Measurements from ENCODE around the gene TOMM70.
A peak's percentile ranks its signal among the peaks of the same experiment; 100 is the strongest.
"Not testable (repeated sequence)": the region's sequence is repeated elsewhere in the genome, so short reads cannot be mapped to it uniquely, and the experiment has no call there.

TOMM70 gene

DNA sequence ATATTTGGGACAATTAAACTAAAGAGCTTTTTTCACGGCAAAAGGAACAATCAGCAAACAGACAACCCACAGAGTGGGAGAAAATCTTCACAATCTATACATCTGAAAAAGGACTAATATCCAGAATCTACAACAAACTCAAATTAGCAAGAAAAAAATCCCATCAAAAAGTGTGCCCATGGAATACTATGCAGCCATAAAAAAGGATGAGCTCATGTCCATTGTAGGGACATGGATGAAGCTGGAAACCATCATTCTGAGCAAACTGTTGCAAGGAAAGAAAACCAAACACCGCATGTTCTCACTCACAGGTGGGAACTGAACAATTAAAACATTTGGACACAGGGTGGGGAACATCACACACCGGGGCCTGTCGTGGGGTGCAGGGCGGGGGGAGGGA lies 73.5 kb downstream of the TOMM70 start:
- not testable (repeated sequence) for H3K27ac ChIP-seq (ENCODE audit: low read depth, low read length); H3K4me1 ChIP-seq (ENCODE audit: control insufficient read depth, insufficient read depth, low read length, unreplicated experiment); H3K4me3 ChIP-seq (ENCODE audit: low read depth, low read length); H3K79me2 ChIP-seq (ENCODE audit: control insufficient read depth, insufficient read depth, low read length, unreplicated experiment); H3K27me3 ChIP-seq (ENCODE audit: insufficient read depth, low read length); H2AFZ ChIP-seq (ENCODE audit: low read length, unreplicated experiment)
- peaks cover 20% of the 10 kb centered on the region for H3K36me3 ChIP-seq (ENCODE audit: insufficient read depth, low read length)

GRCh38 chr3:100325827-100326226 lies 75.1 kb downstream of the TOMM70 start:
- no peaks in the 10 kb centered on the region for H3K27me3 ChIP-seq (ENCODE audit: insufficient read depth, low read length)
- no peak overlapping the region for H2AFZ ChIP-seq (ENCODE audit: low read length, unreplicated experiment)
- H3K36me3 ChIP-seq (ENCODE audit: insufficient read depth, low read length), result peaks cover 20% of the 10 kb centered on the region
- no peaks in the 10 kb centered on the region for H3K79me2 ChIP-seq (ENCODE audit: control insufficient read depth, insufficient read depth, low read length, unreplicated experiment)
- no peak overlapping the region for H3K27ac ChIP-seq (ENCODE audit: low read depth, low read length)
- no peaks in the 10 kb centered on the region for H3K4me1 ChIP-seq (ENCODE audit: control insufficient read depth, insufficient read depth, low read length, unreplicated experiment)
- H3K4me3 ChIP-seq (ENCODE audit: low read depth, low read length), result no peak overlapping the region

GRCh38 chr3:100324044-100324443 lies 76.8 kb downstream of the TOMM70 start:
- H2AFZ ChIP-seq (ENCODE audit: low read length, unreplicated experiment), result no peak overlapping the region
- H3K79me2 ChIP-seq (ENCODE audit: control insufficient read depth, insufficient read depth, low read length, unreplicated experiment), result no peaks in the 10 kb centered on the region
- H3K4me1 ChIP-seq (ENCODE audit: control insufficient read depth, insufficient read depth, low read length, unreplicated experiment), result no peaks in the 10 kb centered on the region
- H3K27ac ChIP-seq (ENCODE audit: low read depth, low read length), result no peak overlapping the region
- no peaks in the 10 kb centered on the region for H3K27me3 ChIP-seq (ENCODE audit: insufficient read depth, low read length)
- peaks cover 27% of the 10 kb centered on the region for H3K36me3 ChIP-seq (ENCODE audit: insufficient read depth, low read length)
- H3K4me3 ChIP-seq (ENCODE audit: low read depth, low read length), result no peak overlapping the region

GRCh38 chr3:100319951-100320350 lies 80.9 kb downstream of the TOMM70 start:
- Histone ChIP-seq H3K27ac (ENCODE audit: low read depth, low read length) (no peak overlapping the region), H3K4me1 (ENCODE audit: control insufficient read depth, insufficient read depth, low read length, unreplicated experiment) (peaks cover 11% of the 10 kb centered on the region), H3K79me2 (ENCODE audit: control insufficient read depth, insufficient read depth, low read length, unreplicated experiment) (no peaks in the 10 kb centered on the region), H3K36me3 (ENCODE audit: insufficient read depth, low read length) (peaks cover 8% of the 10 kb centered on the region; the same call in 1 of the 2 replicates), H3K4me3 (ENCODE audit: low read depth, low read length) (no peak overlapping the region), H2AFZ (ENCODE audit: low read length, unreplicated experiment) (no peak overlapping the region), H3K27me3 (ENCODE audit: insufficient read depth, low read length) (no peaks in the 10 kb centered on the region)

DNA sequence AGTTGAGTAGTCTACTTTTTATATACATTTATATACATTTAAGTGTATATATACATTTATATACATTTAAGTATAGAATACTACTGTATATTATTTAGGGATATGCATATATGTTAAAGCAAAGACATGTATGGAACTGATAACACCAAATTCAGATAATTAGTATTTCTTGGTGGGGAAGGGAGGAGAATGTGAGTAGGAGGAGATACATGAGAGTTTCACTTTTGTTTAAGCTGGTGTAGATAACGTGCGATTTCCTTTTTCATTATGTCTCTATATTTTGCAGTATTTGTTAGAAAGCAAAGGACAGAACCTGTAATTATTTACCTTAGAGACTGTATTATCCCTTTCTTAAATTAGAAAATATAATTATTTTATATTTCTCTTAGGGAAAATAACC lies 83.0 kb downstream of the TOMM70 start:
- no peaks in the 10 kb centered on the region for H3K27me3 ChIP-seq (ENCODE audit: insufficient read depth, low read length)
- H3K4me1 ChIP-seq (ENCODE audit: control insufficient read depth, insufficient read depth, low read length, unreplicated experiment), result peaks cover 11% of the 10 kb centered on the region
- H3K27ac ChIP-seq (ENCODE audit: low read depth, low read length), result no peak overlapping the region
- H3K4me3 ChIP-seq (ENCODE audit: low read depth, low read length), result no peak overlapping the region
- peaks cover 7% of the 10 kb centered on the region for H3K36me3 ChIP-seq (ENCODE audit: insufficient read depth, low read length)
- H2AFZ ChIP-seq (ENCODE audit: low read length, unreplicated experiment), result no peak overlapping the region
- H3K79me2 ChIP-seq (ENCODE audit: control insufficient read depth, insufficient read depth, low read length, unreplicated experiment), result no peaks in the 10 kb centered on the region

GRCh38 chr3:100316641-100317069 lies 84.2 kb downstream of the TOMM70 start:
- H3K27ac ChIP-seq (ENCODE audit: low read depth, low read length), result 0 out of 2 replicates have a peak overlapping the region, but pooled peaks have one; percentile 35
- H3K36me3 ChIP-seq (ENCODE audit: insufficient read depth, low read length), result peaks cover 7% of the 10 kb centered on the region
- H3K4me1 ChIP-seq (ENCODE audit: control insufficient read depth, insufficient read depth, low read length, unreplicated experiment), result peaks cover 13% of the 10 kb centered on the region
- no peaks in the 10 kb centered on the region for H3K27me3 ChIP-seq (ENCODE audit: insufficient read depth, low read length)
- H3K4me3 ChIP-seq (ENCODE audit: low read depth, low read length), result no peak overlapping the region
- H3K79me2 ChIP-seq (ENCODE audit: control insufficient read depth, insufficient read depth, low read length, unreplicated experiment), result no peaks in the 10 kb centered on the region
- no peak overlapping the region for H2AFZ ChIP-seq (ENCODE audit: low read length, unreplicated experiment)

Data from ACC112 (cell line).